ENCODE measurements around the gene PPARD. TPM values are rescaled to one million over a fixed set of nuclear protein-coding genes. Genes with fewer than 3 reads are reported as not detected.

Gene PPARD
- total and polyA plus RNA-seq, 11 donors: 10.0 to 23.8 (median 13.8) TPM

DNA sequence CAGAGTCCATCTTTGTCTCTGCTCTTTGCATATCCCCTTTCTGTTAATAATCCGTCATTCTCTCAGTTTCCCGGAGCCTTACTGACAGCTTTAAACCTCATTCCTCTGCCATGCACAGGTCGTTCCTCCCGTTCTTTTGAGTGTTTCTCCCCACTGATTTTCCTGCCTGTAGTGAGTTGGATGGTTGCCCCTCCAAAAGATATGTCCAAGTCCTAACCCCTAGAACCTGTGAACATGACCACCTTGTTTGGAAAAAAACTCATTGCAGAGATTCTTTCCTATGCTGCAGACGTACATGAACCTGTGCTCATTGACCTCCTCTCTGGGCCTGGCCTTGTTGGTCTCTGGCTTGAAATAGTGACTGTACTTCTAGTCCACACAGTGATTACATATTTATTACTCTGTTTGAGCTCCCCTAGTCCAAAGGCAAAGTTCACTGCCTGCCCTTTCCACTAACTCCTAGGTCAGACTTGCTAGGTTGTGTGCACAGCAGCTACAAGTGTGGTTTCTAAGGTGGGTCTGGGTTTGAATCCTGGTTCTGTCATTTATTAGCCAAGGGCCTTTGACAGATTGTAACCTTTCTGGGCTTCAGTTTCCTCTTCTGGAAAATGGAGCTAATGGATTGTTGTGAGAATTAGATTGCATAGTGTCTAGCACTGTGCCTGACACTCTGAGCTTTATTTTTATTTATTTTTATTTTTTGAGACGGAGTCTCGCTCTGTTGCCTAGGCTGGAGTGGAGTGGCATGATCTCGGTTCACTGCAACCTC lies 29.3 kb downstream of the PPARD start:
- DNase-seq: no peak
- Histone ChIP-seq H3K27me3 (no peaks in the 10 kb centered on the region), H3K9me3 (no peaks in the 10 kb centered on the region), H3K4me3 (no peak overlapping the region), H3K36me3 (no peaks in the 10 kb centered on the region), H3K27ac (peak overlapping the region in 1 of 12 donors; percentile 81), H3K4me1 (peaks cover 0 to 58% (median 23%) of the 10 kb centered on the region in 12 donors)
- WGBS, 4 donors: 88 to 93% (median 91%) methylated on average over 8 of the region's 8 CpGs
- intact Hi-C loops (cut with DNase I): loop anchor here in 1 of 10 donors (5.0 kb wide), 1 partner anchor 41 kb away; no protein-coding TSS in a partner anchor
- ATAC-seq: no peak
- TF ChIP-seq, protein P1, sequence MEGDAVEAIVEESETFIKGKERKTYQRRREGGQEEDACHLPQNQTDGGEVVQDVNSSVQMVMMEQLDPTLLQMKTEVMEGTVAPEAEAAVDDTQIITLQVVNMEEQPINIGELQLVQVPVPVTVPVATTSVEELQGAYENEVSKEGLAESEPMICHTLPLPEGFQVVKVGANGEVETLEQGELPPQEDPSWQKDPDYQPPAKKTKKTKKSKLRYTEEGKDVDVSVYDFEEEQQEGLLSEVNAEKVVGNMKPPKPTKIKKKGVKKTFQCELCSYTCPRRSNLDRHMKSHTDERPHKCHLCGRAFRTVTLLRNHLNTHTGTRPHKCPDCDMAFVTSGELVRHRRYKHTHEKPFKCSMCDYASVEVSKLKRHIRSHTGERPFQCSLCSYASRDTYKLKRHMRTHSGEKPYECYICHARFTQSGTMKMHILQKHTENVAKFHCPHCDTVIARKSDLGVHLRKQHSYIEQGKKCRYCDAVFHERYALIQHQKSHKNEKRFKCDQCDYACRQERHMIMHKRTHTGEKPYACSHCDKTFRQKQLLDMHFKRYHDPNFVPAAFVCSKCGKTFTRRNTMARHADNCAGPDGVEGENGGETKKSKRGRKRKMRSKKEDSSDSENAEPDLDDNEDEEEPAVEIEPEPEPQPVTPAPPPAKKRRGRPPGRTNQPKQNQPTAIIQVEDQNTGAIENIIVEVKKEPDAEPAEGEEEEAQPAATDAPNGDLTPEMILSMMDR (IDR thresholded peaks at IDR 0.05): no peak
- TF ChIP-seq POLR2A (IDR thresholded peaks at IDR 0.05): no peak

DNA sequence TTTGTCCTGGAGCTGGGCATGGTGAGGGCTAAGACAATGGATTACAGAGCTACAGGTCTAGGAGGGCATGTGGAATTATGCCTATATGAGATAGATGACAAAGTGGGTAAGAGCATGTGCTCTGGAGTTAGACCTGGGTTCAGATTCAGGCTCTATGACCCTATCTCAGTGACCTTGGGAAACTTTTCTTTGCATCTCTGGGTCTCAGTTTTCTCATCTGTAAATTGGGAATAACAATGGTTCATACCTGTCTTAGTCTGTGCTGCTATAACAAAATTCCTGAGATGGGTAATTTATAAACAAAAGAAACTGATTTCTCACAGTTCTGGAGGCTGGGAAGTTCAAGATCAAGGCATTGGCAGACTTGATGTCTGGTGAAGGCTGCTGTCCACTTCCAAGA lies 30.3 kb downstream of the PPARD start:
- intact Hi-C loops (cut with DNase I): loop anchor here in 1 of 10 donors (5.0 kb wide), 1 partner anchor 40 kb away; no protein-coding TSS in a partner anchor
- no peaks in the 10 kb centered on the region for H3K36me3 ChIP-seq
- no peak for DNase-seq
- no peaks in the 10 kb centered on the region for H3K27me3 ChIP-seq
- no peaks in the 10 kb centered on the region for H3K9me3 ChIP-seq
- no peak overlapping the region for H3K27ac ChIP-seq
- no peak overlapping the region for H3K4me3 ChIP-seq
- TF ChIP-seq, protein P1 (IDR thresholded peaks at IDR 0.05): no peak
- TF ChIP-seq POLR2A (IDR thresholded peaks at IDR 0.05): no peak
- no peak for ATAC-seq
- peaks cover 0 to 60% (median 22%) of the 10 kb centered on the region in 12 donors for H3K4me1 ChIP-seq

DNA sequence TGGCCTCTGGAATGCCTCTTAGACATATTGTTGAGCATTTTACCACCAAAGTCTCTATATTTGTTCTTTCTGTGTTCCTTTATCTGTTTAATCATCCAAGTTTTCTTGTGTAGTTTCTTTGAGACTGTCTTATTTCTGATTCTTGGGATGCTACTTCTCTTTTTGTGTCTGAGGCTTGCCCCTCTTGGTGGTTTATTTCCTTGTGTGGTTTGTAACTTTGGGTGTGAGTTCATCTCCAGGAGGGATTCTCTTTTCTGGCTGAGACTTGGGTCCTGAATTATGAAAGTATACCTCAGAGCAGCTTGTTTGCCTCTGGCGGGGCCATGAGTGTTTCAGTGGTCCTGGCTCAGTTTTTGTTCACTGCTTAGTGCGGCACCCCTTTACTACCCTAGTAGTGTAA lies 33.9 kb downstream of the PPARD start:
- Histone ChIP-seq H3K9me3 (no peaks in the 10 kb centered on the region), H3K27ac (peak overlapping the region in 1 of 12 donors; percentile 46), H3K4me3 (no peak overlapping the region), H3K4me1 (peaks cover 0 to 36% (median 1%) of the 10 kb centered on the region in 12 donors), H3K27me3 (no peaks in the 10 kb centered on the region), H3K36me3 (peaks cover 0 to 3% (median 0%) of the 10 kb centered on the region in 9 donors)
- TF ChIP-seq, protein P1 (IDR thresholded peaks at IDR 0.05): no peak
- intact Hi-C loops (cut with DNase I): no loop called here
- no peak for ATAC-seq
- WGBS, 4 donors: 76 to 100% (median 94%) methylated on average over 2 of the region's 2 CpGs
- no peak for DNase-seq

DNA sequence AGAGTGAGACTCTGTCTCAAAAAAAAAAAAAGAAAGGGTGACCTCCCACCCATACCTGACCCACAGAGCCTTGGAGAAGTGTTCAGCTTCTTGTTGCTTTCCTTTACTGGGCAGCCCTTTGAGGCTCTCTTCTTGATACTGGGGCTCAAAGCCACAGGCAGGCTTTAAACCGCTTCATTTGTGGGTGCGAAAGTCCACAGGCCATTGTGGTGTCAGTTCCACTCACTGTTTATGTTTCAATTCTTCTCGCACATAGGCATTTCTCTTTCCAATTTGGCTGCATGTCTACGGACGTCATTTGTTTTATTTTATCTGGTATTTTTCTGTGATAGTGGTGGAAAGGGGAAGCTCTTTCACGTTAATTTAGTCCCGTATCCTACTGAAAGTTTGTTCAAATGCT lies 34.6 kb downstream of the PPARD start:
- H3K4me1 ChIP-seq: peaks cover 0 to 29% (median 0%) of the 10 kb centered on the region in 12 donors
- H3K4me3 ChIP-seq: no peak overlapping the region
- intact Hi-C loops (cut with DNase I): no loop called here
- whole genome bisulfite sequencing, 4 donors: 81 to 84% (median 82%) methylated on average over 7 of the region's 7 CpGs
- H3K27me3 ChIP-seq: no peaks in the 10 kb centered on the region
- no peaks in the 10 kb centered on the region for H3K9me3 ChIP-seq
- ATAC-seq (peak in 1 of 4 donors; percentile 19), DNase-seq (no peak)
- H3K36me3 ChIP-seq: peaks cover 0 to 3% (median 0%) of the 10 kb centered on the region in 9 donors
- no peak overlapping the region for H3K27ac ChIP-seq
- no peak for TF ChIP-seq POLR2A (IDR thresholded peaks at IDR 0.05)
- TF ChIP-seq, protein P1 (IDR thresholded peaks at IDR 0.05): no peak
